Heart left ventricle (tissue), 16 donors: ENCODE data around the gene S1PR3. TPM values are rescaled to one million over a fixed set of nuclear protein-coding genes. Genes with fewer than 3 reads are reported as not detected.

Source experiments
- ATAC-seq, 4 donors: fragments of 200-7000 bp; cut with Tn5 transposase; one replicate each; pipeline ENCODE4 v1.9.1; 2020 to 2022; ENCODE audit warnings: moderate library complexity in 4 of 4, mild to moderate bottlenecking in 3 of 4, moderate number of reproducible peaks in 1 of 4
- DNase-seq, 5 donors: peaks; one replicate each; pipeline ENCODE4 v3.0.0-alpha.2; 2020
- H3K27ac ChIP-seq, 12 donors: fragments of 200-600 bp; sonication (generic) in 4 of 12; one replicate each; pipeline versions ENCODE4 v1.5.0 to v1.8.0; 2016 to 2022; ENCODE audit warnings: mild to moderate bottlenecking in 2 of 12
- H3K27me3 ChIP-seq, 9 donors: fragments of 200-600 bp; sonication (generic) in 2 of 9; one replicate each; pipeline versions ENCODE4 v1.5.1 to v1.8.0; 2016 to 2022; ENCODE audit warnings: mild to moderate bottlenecking in 3 of 9
- H3K36me3 ChIP-seq, 9 donors: fragments of 200-600 bp; sonication (generic) in 2 of 9; one replicate each; pipeline versions ENCODE4 v1.5.0 to v1.8.0; 2018 to 2022; ENCODE audit warnings: mild to moderate bottlenecking in 2 of 9
- H3K4me1 ChIP-seq, 12 donors: fragments of 200-600 bp; sonication (generic) in 4 of 12; one replicate each; pipeline versions ENCODE4 v1.5.0 to v1.8.0; 2016 to 2022; ENCODE audit warnings: mild to moderate bottlenecking in 3 of 12
- H3K4me3 ChIP-seq, 12 donors: fragments of 200-600 bp; sonication (generic) in 4 of 12; one replicate each; pipeline versions ENCODE4 v1.5.0 to v1.8.0; 2017 to 2022; ENCODE audit warnings: mild to moderate bottlenecking in 9 of 12, moderate library complexity in 4 of 12
- H3K9me3 ChIP-seq, 12 donors: fragments of 200-600 bp; sonication (generic) in 4 of 12; one replicate each; pipeline versions ENCODE4 v1.5.0 to v1.8.0; 2016 to 2022; ENCODE audit warnings: mild to moderate bottlenecking in 1 of 12
- POLR2A ChIP-seq, 2 donors: fragments of 450-650 bp; IDR thresholded peaks; one replicate each; pipeline ENCODE4 v1.6.1; 2017; ENCODE audit warnings: antibody characterized with exemption in 2 of 2, mild to moderate bottlenecking in 2 of 2, moderate library complexity in 2 of 2
- WGBS, 4 donors: extraction: QIAGEN DNeasy Blood & Tissue Kit in 2 of 4; methylation state at CpG; one replicate each; pipeline versions ENCODE4 v1.1.5 to v1.1.7; 2013 to 2018; 5-methylcytosine and 5-hydroxymethylcytosine counted together
- intact Hi-C, 10 donors: fragments of 100-400 bp; cut with DNase I; formaldehyde crosslinking; loops; one replicate each; pipeline versions ENCODE4 v1.11.1 to v1.14.2; 2022
- polyA plus RNA-seq, 2 donors: library from polyadenylated mRNA; stranded (reverse); fragments of 200-250 nt; gene quantifications; one replicate each; pipeline ENCODE4 v1.2.3, GENCODE V29; 2013
- total RNA-seq, 9 donors: library from RNA; depleted of rRNA in 2 of 9; stranded (reverse); fragments of >200 nt in 2 of 9; fragmentation: NEBNext Ultra II Directional in 3 of 9; extraction: Animal tissue kit (Norgen Biotek cat#: 25700) in 3 of 9; gene quantifications; one replicate each; pipeline versions ENCODE4 v1.1.0 to v1.2.4, GENCODE V29; 2016 to 2023
- TF ChIP-seq, protein P1 (sequence below), 12 donors: fragments of 200-600 bp; sonication (generic) in 4 of 12; IDR thresholded peaks; one replicate each; pipeline versions ENCODE4 v1.5.0 to v1.8.0; 2018 to 2022; ENCODE audit warnings: antibody characterized with exemption in 12 of 12, mild to moderate bottlenecking in 5 of 12
- donor health status: ischemic (EF 13 %, LVEDD 7.1; RV severe dilation, severe dysfunction).
- donor health status: healthy with polysubstance abuse.
- donor health status: DM: no; HTN: yes; CAD: no.
- donor health status: DM: no; HTN: no; CAD: no.
- donor health status: ischemic (EF 25% LVEDD 6.9; RV normal size, moderate dysfunction).
- donor health status: ischemic (EF 25% LVEDD 5.7; RV mildly dilated, moderate dysfunction).
- donor health status: healthy.
- donor health status: DM: yes; HTN: yes; CAD: no.
- donor health status: ischemic (EF 35%, LVEDD 5.7; RV mildly dilated, moderate dysfunction).
- donor health status: nonischemic (EF 11% LVEDD 7.7; RV severe dilation, severe dysfunction).
- donor health status: DM: yes; HTN: yes; CAD: no.
- donor health status: PGD.
- donor health status: ischemic (EF 29% LVEDD 5.4; RV normal size, mild dysfunction).
- donor health status: nonischemic (EF 23%, LVEDD 6.1; RV moderate dilation, normal function).

The S1PR3 gene
- total and polyA plus RNA-seq, 11 donors, result 7.4 to 50.3 (median 29.5) TPM

DNA sequence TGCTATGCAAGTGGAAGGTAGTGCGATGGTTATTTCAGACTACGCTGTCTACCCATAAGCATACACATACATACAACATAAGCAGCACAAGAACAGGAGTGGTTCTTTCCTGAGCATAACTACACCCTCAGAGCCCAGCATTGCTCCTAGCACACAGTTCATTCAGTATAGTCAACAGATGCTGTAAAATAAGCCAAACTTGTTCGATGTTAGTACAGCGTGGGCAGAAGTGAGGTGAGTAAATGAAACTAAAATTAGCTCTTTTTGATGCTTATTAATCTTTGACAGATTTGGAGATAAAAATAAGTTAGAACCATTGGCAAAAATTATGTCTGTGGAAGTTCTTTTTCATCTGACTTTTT, 47.8 kb downstream of the S1PR3 start:
- peaks cover 0 to 23% (median 2%) of the 10 kb centered on the region in 12 donors for H3K4me1 ChIP-seq
- intact Hi-C loops, result no loop called here
- TF ChIP-seq, protein P1, sequence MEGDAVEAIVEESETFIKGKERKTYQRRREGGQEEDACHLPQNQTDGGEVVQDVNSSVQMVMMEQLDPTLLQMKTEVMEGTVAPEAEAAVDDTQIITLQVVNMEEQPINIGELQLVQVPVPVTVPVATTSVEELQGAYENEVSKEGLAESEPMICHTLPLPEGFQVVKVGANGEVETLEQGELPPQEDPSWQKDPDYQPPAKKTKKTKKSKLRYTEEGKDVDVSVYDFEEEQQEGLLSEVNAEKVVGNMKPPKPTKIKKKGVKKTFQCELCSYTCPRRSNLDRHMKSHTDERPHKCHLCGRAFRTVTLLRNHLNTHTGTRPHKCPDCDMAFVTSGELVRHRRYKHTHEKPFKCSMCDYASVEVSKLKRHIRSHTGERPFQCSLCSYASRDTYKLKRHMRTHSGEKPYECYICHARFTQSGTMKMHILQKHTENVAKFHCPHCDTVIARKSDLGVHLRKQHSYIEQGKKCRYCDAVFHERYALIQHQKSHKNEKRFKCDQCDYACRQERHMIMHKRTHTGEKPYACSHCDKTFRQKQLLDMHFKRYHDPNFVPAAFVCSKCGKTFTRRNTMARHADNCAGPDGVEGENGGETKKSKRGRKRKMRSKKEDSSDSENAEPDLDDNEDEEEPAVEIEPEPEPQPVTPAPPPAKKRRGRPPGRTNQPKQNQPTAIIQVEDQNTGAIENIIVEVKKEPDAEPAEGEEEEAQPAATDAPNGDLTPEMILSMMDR (IDR thresholded peaks at IDR 0.05), result no peak
- TF ChIP-seq POLR2A (IDR thresholded peaks at IDR 0.05), result no peak
- WGBS, 4 donors, result 93 to 96% (median 95%) methylated on average over 4 of the region's 4 CpGs
- no peak overlapping the region for H3K27ac ChIP-seq
- DNase-seq (no peak), ATAC-seq (no peak)
- no peaks in the 10 kb centered on the region for H3K27me3 ChIP-seq
- H3K9me3 ChIP-seq, result no peaks in the 10 kb centered on the region
- H3K4me3 ChIP-seq, result no peak overlapping the region
- no peaks in the 10 kb centered on the region for H3K36me3 ChIP-seq

DNA sequence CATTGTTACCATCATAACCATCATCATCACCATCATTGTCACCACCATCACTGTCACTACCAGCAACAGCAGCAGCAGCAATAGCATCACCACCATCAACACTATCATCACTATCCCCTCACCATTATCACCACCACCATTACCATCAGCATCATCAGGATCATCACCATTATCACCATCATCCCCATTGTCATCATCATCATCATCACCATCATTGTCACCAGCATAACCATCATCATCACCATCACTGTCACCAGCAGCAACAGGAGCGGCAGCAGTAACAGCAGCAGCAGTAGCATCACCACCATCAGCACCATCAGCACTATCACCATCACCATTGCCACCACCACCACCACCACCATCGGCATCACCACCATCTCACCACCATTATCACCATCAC, 48.4 kb downstream of the S1PR3 start:
- DNase-seq, result no peak
- 94 to 99% (median 97%) methylated on average over 2 of the region's 2 CpGs for WGBS, 4 donors
- Histone ChIP-seq H3K36me3 (no peaks in the 10 kb centered on the region), H3K27ac (no peak overlapping the region), H3K9me3 (no peaks in the 10 kb centered on the region), H3K4me3 (no peak overlapping the region), H3K27me3 (no peaks in the 10 kb centered on the region), H3K4me1 (peaks cover 0 to 23% (median 2%) of the 10 kb centered on the region in 12 donors)
- no peak for TF ChIP-seq POLR2A (IDR thresholded peaks at IDR 0.05)
- TF ChIP-seq, protein P1 (IDR thresholded peaks at IDR 0.05), result no peak
- intact Hi-C loops, result no loop called here
- no peak for ATAC-seq

DNA sequence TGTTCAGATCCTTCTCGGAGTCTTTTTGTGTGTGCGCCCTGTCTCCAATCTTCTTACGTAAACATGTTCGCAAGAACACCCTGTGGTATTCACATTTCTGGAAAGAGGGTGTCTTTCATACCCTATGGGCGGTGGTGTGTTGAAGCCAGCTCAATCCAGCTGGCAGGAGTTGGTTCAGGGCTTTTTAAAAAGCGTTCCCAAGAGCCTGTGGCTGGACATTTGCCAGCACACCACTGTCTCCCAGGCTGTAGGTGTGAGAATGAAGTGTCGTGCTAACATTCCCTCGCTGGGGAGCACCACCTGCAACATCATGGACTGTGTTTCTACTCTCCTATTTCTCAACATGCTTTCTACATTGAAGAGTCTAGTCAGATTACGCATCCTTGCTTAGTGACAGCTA, 51.7 kb downstream of the S1PR3 start:
- H3K27me3 ChIP-seq, result no peaks in the 10 kb centered on the region
- no peaks in the 10 kb centered on the region for H3K9me3 ChIP-seq
- no peaks in the 10 kb centered on the region for H3K36me3 ChIP-seq
- H3K27ac ChIP-seq, result no peak overlapping the region
- TF ChIP-seq POLR2A (IDR thresholded peaks at IDR 0.05), result no peak
- peaks cover 0 to 15% (median under 1%) of the 10 kb centered on the region in 12 donors for H3K4me1 ChIP-seq
- H3K4me3 ChIP-seq, result no peak overlapping the region
- intact Hi-C loops, result no loop called here
- peak in 1 of 4 donors; percentile 11 for ATAC-seq
- WGBS, 4 donors, result 79 to 83% (median 81%) methylated on average over 9 of the region's 9 CpGs
- DNase-seq, result no peak

DNA sequence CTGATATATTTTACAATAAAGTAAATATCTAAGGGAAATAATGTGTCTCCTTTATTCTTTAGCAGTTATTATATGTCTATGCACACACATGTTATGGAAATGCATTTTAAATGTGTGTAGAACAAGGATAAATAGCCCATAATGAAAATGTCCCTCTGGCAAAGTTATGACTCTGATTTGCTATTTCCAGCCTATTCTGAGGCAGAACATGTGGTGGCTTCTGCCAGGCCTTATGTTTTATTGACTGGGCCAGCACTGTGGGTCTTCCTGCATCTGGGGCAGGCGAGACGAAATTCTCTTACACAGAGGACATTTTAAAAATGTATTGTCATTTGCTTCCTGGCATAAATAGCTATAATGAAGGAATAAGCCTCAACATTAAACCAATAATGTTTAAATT, 52.8 kb downstream of the S1PR3 start:
- ATAC-seq (no peak), DNase-seq (no peak)
- TF ChIP-seq, protein P1 (IDR thresholded peaks at IDR 0.05), result no peak
- H3K4me3 ChIP-seq, result no peak overlapping the region
- no peaks in the 10 kb centered on the region for H3K9me3 ChIP-seq
- no peak overlapping the region for H3K27ac ChIP-seq
- H3K4me1 ChIP-seq, result peaks cover 0 to 13% (median 0%) of the 10 kb centered on the region in 12 donors
- intact Hi-C loops, result no loop called here
- no peaks in the 10 kb centered on the region for H3K36me3 ChIP-seq
- H3K27me3 ChIP-seq, result no peaks in the 10 kb centered on the region
- 85 to 94% (median 90%) methylated on average over 2 of the region's 2 CpGs for WGBS, 4 donors

DNA sequence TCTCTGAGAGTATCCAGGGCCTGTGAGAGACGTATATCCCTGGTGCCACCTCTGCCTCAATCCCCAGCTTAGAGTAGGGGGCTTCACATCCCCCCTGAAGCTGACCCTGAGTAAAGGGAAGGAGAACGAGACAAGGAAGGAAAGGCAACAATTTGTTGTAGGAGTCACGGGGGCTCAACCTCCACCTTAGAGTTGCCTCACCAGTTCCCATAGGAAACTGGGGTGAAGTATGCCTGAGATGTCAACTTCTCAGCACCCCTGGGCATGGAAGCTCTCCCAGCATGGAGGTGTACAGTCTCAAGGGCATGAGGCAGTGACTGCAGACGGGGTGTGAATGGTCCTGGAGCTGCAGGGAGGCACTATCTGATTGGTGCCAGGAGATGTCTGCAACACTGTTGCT, 53.6 kb downstream of the S1PR3 start:
- ATAC-seq (no peak), DNase-seq (no peak)
- Histone ChIP-seq H3K27ac (no peak overlapping the region), H3K9me3 (no peaks in the 10 kb centered on the region), H3K27me3 (no peaks in the 10 kb centered on the region), H3K36me3 (no peaks in the 10 kb centered on the region), H3K4me3 (no peak overlapping the region), H3K4me1 (peaks cover 0 to 13% (median 0%) of the 10 kb centered on the region in 12 donors)
- intact Hi-C loops, result no loop called here
- 79 to 86% (median 83%) methylated on average over 4 of the region's 4 CpGs for whole genome bisulfite sequencing, 4 donors
- TF ChIP-seq POLR2A (IDR thresholded peaks at IDR 0.05), result no peak
- TF ChIP-seq, protein P1 (IDR thresholded peaks at IDR 0.05), result no peak
